AG04450 (cell line): ENCODE data around the gene GGCT. TPM values are rescaled to one million over a fixed set of nuclear protein-coding genes. Genes with fewer than 3 reads are reported as not detected.

ENCODE experiments used
- CTCF ChIA-PET: fragments of 300-600, 350-600 bp; formaldehyde crosslinking; extraction: SDS; loops from one replicate; lab custom pipeline; 2022; ENCODE audit warnings: antibody characterized with exemption, inconsistent platforms; lab: Charles Lee
- POLR2A ChIA-PET: fragments of 350-600 bp; formaldehyde crosslinking; extraction: SDS; loops from one replicate; lab custom pipeline; 2021; ENCODE audit warnings: antibody characterized with exemption, inconsistent platforms; lab: Yijun Ruan, JAX
- DNase-seq: peaks from one replicate; pipeline ENCODE4 v3.0.0-alpha.2; 2011; ENCODE audit warnings: low read depth, low spot score
- H3K27ac ChIP-seq: one replicate; pipeline ENCODE4 v1.5.1; 2012; ENCODE audit warnings: low read depth, low read length, control low read depth
- H3K27me3 ChIP-seq: one replicate; pipeline ENCODE4 v1.6.0; 2012; ENCODE audit warnings: low read length; ENCODE audit not compliant: control insufficient read depth, insufficient read depth
- H3K4me3 ChIP-seq: 2 replicates; pipeline ENCODE4 v1.5.1; 2011; ENCODE audit warnings: mild to moderate bottlenecking, low read depth, low read length, control low read depth
- H3K9me3 ChIP-seq: 2 replicates; pipeline ENCODE4 v1.5.1; 2012; ENCODE audit warnings: low read length; ENCODE audit not compliant: control insufficient read depth, insufficient read depth
- CTCF ChIP-seq: IDR thresholded peaks from 2 replicates; pipeline ENCODE4 v1.5.1; 2011; ENCODE audit warnings: low read depth, low read length, control low read depth, inconsistent platforms
- polyA plus RNA-seq: library from polyadenylated mRNA; depleted of rRNA; stranded (reverse); fragments of >200 nt; gene quantifications from 2 replicates; pipeline ENCODE4 v1.2.3, GENCODE V29; 2011

GGCT gene
- polyA plus RNA-seq, 1 experiment: 24.4 TPM

- TF ChIP-seq CTCF: no peak
- no peaks in the 10 kb centered on the region; the same call in 1 of the 2 replicates for H3K9me3 ChIP-seq
- H3K27me3 ChIP-seq: no peaks in the 10 kb centered on the region
- POLR2A ChIA-PET: no interaction called here
- CTCF ChIA-PET: no interaction called here
- no peak for DNase-seq
- H3K27ac ChIP-seq: no peak overlapping the region
- H3K4me3 ChIP-seq: no peak overlapping the region
Observed at GRCh38 chr7:30452280-30452930, 52.2 kb downstream of the GGCT start.

GRCh38 chr7:30451539-30452279 is 52.9 kb downstream of the GGCT start:
- POLR2A ChIA-PET: no interaction called here
- TF ChIP-seq CTCF: no peak
- DNase-seq: no peak
- CTCF ChIA-PET: no interaction called here
- H3K27me3 ChIP-seq: no peaks in the 10 kb centered on the region
- H3K27ac ChIP-seq: no peak overlapping the region
- no peaks in the 10 kb centered on the region; the same call in 1 of the 2 replicates for H3K9me3 ChIP-seq
- H3K4me3 ChIP-seq: no peak overlapping the region

GRCh38 chr7:30450983-30451497 is 53.6 kb downstream of the GGCT start:
- ChIA-PET POLR2A (no interaction called here), CTCF (no interaction called here)
- Histone ChIP-seq H3K9me3 (no peaks in the 10 kb centered on the region; the same call in 1 of the 2 replicates), H3K27ac (no peak overlapping the region), H3K4me3 (no peak overlapping the region), H3K27me3 (no peaks in the 10 kb centered on the region)
- no peak for TF ChIP-seq CTCF
- no peak for DNase-seq

- no peak for TF ChIP-seq CTCF
- Histone ChIP-seq H3K27me3 (no peaks in the 10 kb centered on the region), H3K27ac (no peak overlapping the region), H3K9me3 (no peaks in the 10 kb centered on the region; the same call in 1 of the 2 replicates), H3K4me3 (no peak overlapping the region)
- DNase-seq: no peak
- CTCF ChIA-PET: no interaction called here
- POLR2A ChIA-PET: no interaction called here
Observed at GRCh38 chr7:30450240-30450982, 54.2 kb downstream of the GGCT start.
